Measurements from ENCODE around the gene NXN.

DNA sequence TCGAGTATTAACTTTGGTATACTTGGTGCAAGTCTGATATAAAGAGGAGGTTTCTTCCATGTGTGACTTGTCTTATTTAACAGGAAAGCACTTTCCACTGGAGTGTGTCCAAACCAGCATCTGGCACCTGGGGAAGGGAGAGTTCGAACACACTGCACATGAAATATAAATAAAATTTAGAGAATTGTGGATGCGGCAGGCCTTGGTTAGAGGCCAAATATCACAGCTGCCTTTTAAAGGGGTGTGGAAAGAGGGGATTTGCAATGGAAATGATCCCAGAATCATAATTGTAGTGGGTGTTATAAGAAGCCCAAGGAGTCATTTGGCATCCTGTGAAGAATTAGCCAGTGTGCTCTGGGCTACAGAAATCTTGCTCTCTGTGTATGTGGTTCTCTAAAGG, 4.3 kb upstream of the NXN start:
- TF ChIP-seq, protein P1, sequence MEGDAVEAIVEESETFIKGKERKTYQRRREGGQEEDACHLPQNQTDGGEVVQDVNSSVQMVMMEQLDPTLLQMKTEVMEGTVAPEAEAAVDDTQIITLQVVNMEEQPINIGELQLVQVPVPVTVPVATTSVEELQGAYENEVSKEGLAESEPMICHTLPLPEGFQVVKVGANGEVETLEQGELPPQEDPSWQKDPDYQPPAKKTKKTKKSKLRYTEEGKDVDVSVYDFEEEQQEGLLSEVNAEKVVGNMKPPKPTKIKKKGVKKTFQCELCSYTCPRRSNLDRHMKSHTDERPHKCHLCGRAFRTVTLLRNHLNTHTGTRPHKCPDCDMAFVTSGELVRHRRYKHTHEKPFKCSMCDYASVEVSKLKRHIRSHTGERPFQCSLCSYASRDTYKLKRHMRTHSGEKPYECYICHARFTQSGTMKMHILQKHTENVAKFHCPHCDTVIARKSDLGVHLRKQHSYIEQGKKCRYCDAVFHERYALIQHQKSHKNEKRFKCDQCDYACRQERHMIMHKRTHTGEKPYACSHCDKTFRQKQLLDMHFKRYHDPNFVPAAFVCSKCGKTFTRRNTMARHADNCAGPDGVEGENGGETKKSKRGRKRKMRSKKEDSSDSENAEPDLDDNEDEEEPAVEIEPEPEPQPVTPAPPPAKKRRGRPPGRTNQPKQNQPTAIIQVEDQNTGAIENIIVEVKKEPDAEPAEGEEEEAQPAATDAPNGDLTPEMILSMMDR (IDR thresholded peaks at IDR 0.05; ENCODE audit: insufficient read depth, low read length) = no peak
- TF ChIP-seq POLR2AphosphoS5 (IDR thresholded peaks at IDR 0.05; ENCODE audit: low read depth) = no peak
- TF ChIP-seq, protein P2, sequence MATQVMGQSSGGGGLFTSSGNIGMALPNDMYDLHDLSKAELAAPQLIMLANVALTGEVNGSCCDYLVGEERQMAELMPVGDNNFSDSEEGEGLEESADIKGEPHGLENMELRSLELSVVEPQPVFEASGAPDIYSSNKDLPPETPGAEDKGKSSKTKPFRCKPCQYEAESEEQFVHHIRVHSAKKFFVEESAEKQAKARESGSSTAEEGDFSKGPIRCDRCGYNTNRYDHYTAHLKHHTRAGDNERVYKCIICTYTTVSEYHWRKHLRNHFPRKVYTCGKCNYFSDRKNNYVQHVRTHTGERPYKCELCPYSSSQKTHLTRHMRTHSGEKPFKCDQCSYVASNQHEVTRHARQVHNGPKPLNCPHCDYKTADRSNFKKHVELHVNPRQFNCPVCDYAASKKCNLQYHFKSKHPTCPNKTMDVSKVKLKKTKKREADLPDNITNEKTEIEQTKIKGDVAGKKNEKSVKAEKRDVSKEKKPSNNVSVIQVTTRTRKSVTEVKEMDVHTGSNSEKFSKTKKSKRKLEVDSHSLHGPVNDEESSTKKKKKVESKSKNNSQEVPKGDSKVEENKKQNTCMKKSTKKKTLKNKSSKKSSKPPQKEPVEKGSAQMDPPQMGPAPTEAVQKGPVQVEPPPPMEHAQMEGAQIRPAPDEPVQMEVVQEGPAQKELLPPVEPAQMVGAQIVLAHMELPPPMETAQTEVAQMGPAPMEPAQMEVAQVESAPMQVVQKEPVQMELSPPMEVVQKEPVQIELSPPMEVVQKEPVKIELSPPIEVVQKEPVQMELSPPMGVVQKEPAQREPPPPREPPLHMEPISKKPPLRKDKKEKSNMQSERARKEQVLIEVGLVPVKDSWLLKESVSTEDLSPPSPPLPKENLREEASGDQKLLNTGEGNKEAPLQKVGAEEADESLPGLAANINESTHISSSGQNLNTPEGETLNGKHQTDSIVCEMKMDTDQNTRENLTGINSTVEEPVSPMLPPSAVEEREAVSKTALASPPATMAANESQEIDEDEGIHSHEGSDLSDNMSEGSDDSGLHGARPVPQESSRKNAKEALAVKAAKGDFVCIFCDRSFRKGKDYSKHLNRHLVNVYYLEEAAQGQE (IDR thresholded peaks at IDR 0.05; ENCODE audit: insufficient replicate concordance, low read depth) = no peak
- TF ChIP-seq GABPA (IDR thresholded peaks at IDR 0.05; ENCODE audit: low read depth) = no peak
- no peak for TF ChIP-seq SPI1 (IDR thresholded peaks at IDR 0.05; ENCODE audit: borderline replicate concordance, low read depth)

Data from HL-60 (cell line).